ENCODE results near the gene ACIN1. TPM values are rescaled to one million over a fixed set of nuclear protein-coding genes. Genes with fewer than 3 reads are reported as not detected.

Gene ACIN1
- total RNA-seq, 1 donor from 2014 or later, result 263 TPM

GRCh38 chr14:23028799-23029198 lies 66.1 kb downstream of the ACIN1 start:
- no peaks in the 10 kb centered on the region for H3K27me3 Mint-ChIP-seq
- peaks cover 70% of the 10 kb centered on the region for H3K36me3 Mint-ChIP-seq (ENCODE audit: low read depth)
- DNase-seq (no peak), ATAC-seq (ENCODE audit: low read depth) (no peak)
- no peak for TF ChIP-seq CTCF (IDR thresholded peaks at IDR 0.05)
- no peak overlapping the region for H3K27ac Mint-ChIP-seq
- peaks cover 23% of the 10 kb centered on the region for H3K4me1 Mint-ChIP-seq
- no peaks in the 10 kb centered on the region for H3K9me3 Mint-ChIP-seq
- ChIA-PET POLR2A (interaction anchor here (0.6 kb wide), 1 partner anchor 51 kb away, joined by 5 read pairs; no protein-coding TSS in a partner anchor), CTCF (interaction anchor here (1.8 kb wide), 1 partner anchor 34 kb away, joined by 3 read pairs; no protein-coding TSS in a partner anchor)
- H3K4me3 Mint-ChIP-seq, result no peak overlapping the region
- intact Hi-C loops (cut with micrococcal nuclease), result no loop called here

- H3K36me3 Mint-ChIP-seq (ENCODE audit: low read depth), result peaks cover 59% of the 10 kb centered on the region
- ATAC-seq (ENCODE audit: low read depth) (no peak), DNase-seq (no peak)
- TF ChIP-seq CTCF (IDR thresholded peaks at IDR 0.05), result no peak
- no peak overlapping the region for H3K4me3 Mint-ChIP-seq
- intact Hi-C loops (cut with micrococcal nuclease), result no loop called here
- no peaks in the 10 kb centered on the region for H3K27me3 Mint-ChIP-seq
- no peak overlapping the region for H3K27ac Mint-ChIP-seq
- H3K4me1 Mint-ChIP-seq, result peaks cover 9% of the 10 kb centered on the region
- CTCF ChIA-PET, result interaction anchor here (0.9 kb wide), 1 partner anchor 30 kb away, joined by 3 read pairs; no protein-coding TSS in a partner anchor
- no peaks in the 10 kb centered on the region for H3K9me3 Mint-ChIP-seq
- POLR2A ChIA-PET, result no interaction called here
Measured at GRCh38 chr14:23025151-23025814, 69.7 kb downstream of the ACIN1 start.

- Mint-ChIP-seq H3K36me3 (ENCODE audit: low read depth) (peaks cover 59% of the 10 kb centered on the region), H3K27ac (no peak overlapping the region), H3K9me3 (no peaks in the 10 kb centered on the region), H3K27me3 (no peaks in the 10 kb centered on the region), H3K4me1 (peaks cover 9% of the 10 kb centered on the region), H3K4me3 (no peak overlapping the region)
- ATAC-seq (ENCODE audit: low read depth) (no peak), DNase-seq (no peak)
- POLR2A ChIA-PET, result interaction anchor here (0.7 to 1.2 kb wide), 3 partner anchors 10 to 105 kb away, joined by 5 to 7 read pairs (median 7); partner anchors contain the start of gene PSMB5
- TF ChIP-seq CTCF (IDR thresholded peaks at IDR 0.05), result no peak
- intact Hi-C loops (cut with micrococcal nuclease), result loop anchor here (5.0 kb wide), 1 partner anchor 33 kb away; the partner anchor contains the start of gene CDH24
- CTCF ChIA-PET, result interaction anchor here (0.9 kb wide), 1 partner anchor 24 kb away, joined by 3 read pairs; no protein-coding TSS in a partner anchor
Measured at GRCh38 chr14:23024612-23025075, 70.3 kb downstream of the ACIN1 start.

- peaks cover 51% of the 10 kb centered on the region for H3K36me3 Mint-ChIP-seq (ENCODE audit: low read depth)
- intact Hi-C loops (cut with micrococcal nuclease), result loop anchor here (5.0 kb wide), 1 partner anchor 34 kb away; the partner anchor contains the start of gene CDH24
- ChIA-PET POLR2A (interaction anchor here (0.6 to 1.2 kb wide), 3 partner anchors 11 to 23 kb away, joined by 4 to 7 read pairs (median 5); partner anchors contain the start of gene PSMB5), CTCF (interaction anchor here (0.7 to 1.4 kb wide), 2 partner anchors 11 to 17 kb away, joined by 3 read pairs; partner anchors contain the start of gene PSMB5)
- no peaks in the 10 kb centered on the region for H3K9me3 Mint-ChIP-seq
- H3K4me3 Mint-ChIP-seq, result no peak overlapping the region
- H3K27me3 Mint-ChIP-seq, result no peaks in the 10 kb centered on the region
- no peak overlapping the region for H3K27ac Mint-ChIP-seq
- no peak for DNase-seq
- no peak for TF ChIP-seq CTCF (IDR thresholded peaks at IDR 0.05)
- ATAC-seq (ENCODE audit: low read depth), result no peak
- peaks cover 2% of the 10 kb centered on the region for H3K4me1 Mint-ChIP-seq
Measured at GRCh38 chr14:23023795-23024152, 71.2 kb downstream of the ACIN1 start.

Data from activated B cell treated with CpG ODN at 0.5 μM for 24 hours (primary cell).